HG03159 (cell line): Measurements from ENCODE around the gene LIN54.
"Not testable (repeated sequence)": the region's sequence is repeated elsewhere in the genome, so short reads cannot be mapped to it uniquely, and the experiment has no call there.

Experiments
- ATAC-seq: cut with Tn5 transposase; IDR thresholded peaks from one replicate; pipeline ENCODE4 v1.9.1; 2021; ENCODE audit warnings: mild to moderate bottlenecking, moderate library complexity; ENCODE audit not compliant: unreplicated experiment

The LIN54 gene

GRCh38 chr4:82951196-82951595 lies 59.4 kb downstream of the LIN54 start:
- ATAC-seq = no peak

GRCh38 chr4:82948647-82949204 lies 61.9 kb downstream of the LIN54 start:
- no peak for ATAC-seq

DNA sequence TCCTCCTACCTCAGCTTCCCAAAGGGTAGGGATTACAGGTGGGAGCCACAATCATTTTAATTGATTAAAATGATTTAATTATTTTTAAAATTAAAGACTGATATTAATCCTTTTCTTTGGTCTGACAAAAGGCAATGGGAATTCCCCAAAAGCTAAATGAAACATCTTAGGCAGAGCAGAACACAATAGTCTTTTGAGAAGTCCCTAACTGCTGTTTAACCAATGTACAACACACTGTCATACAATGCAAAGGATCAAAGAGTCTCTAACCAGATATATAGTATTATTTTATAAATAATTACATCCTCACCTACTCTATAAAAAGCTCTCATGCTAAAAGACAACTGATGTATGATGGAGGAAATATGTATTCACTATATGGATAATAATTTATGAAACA lies 63.1 kb downstream of the LIN54 start:
- no peak for ATAC-seq

DNA sequence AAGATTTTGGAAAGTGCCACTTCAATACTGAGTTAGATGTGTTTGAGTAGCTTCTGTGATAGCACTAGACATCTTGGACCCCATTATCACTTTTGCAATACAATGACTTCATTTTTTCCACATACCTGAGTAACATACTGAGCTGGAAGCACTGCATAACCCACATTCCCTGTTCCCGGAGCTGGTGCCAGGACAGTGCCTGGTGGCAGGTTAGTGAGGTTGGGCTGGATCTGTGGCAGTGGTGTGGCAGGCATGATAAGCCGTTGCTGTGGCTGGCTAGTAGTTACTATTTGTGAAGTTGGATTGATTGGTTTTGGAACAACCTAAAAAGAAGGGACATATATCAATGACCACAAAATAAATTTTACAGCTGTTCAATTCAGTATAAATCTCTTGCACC lies 71.2 kb downstream of the LIN54 start:
- ATAC-seq = no peak

GRCh38 chr4:82934441-82934840 lies 76.2 kb downstream of the LIN54 start:
- ATAC-seq = no peak

DNA sequence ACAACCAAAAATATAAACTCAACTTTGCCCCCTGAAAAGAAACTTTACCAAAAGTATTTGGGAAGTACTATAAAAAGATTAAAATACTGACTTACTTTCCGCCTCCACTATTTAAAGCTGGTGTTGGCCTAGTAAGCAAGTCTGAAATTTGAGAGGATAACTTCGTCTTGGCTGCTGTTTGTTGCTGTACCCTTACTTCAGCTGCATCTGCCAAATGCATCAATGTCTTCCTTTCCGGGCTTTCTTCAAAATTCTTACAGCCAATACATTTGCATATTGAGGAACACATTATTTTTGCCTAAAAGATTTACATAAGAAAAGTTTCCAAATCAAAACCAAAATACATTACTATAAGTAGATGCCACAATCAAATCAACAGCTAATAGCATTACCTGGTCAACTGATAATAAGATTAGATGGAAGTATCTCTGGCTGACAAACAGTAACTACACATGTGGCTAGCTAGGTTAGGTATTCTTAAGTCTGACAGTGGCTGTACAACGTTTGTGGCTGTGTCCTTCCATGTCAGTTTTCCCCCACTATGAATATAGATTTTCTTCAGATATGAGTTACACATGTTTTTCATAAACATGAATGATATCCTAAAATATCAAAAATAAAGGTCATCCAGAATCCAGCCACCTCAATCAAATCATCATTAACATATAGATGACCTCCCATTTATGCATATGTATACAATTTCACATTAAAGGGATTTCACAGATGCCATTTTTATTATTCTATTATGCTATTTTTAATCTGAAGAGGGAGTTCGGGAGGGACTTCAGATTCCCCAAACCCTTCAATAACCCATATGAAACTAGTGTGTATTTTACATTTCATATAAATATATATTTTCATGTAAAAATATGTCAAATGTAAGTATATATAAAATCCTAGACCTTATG lies 79.5 kb downstream of the LIN54 start:
- ATAC-seq = no peak

DNA sequence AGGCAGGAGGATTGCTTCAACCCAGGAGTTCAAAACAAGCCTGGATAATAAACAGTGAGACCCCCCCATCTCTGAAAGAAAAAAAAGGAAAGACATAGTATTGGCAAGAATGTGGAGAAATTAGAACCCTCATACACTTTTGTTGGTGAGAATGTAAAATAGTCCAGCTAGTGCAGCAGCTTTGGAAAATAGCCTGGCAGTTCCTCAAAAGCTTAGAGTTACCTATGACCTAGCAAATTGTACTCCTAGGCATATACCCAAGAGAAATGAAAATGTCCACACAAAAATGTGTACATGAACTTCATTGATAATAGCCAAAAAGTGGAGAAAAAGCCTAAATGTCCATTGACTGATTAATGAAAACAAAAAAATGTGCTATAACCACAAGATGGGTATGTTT lies 88.8 kb downstream of the LIN54 start:
- ATAC-seq = no peak

DNA sequence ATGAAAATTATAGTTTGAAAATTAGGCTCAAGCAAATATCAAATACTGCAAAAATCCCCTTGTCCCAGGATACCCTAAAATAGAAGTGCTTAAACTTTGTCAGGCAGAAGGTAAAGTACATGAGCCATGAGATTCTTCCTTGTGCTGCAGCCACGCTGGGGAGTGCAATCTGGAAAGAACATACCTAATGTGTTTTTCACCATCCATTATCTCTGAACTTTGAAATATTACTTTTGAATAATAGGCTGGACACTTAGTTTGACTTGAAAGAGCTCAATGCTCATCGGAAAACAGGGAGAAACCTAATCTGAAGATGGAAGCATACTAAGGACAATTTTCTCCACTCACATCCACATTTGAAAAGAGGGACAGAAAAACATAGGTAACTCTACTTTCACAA lies 91.2 kb downstream of the LIN54 start:
- no peak for ATAC-seq

DNA sequence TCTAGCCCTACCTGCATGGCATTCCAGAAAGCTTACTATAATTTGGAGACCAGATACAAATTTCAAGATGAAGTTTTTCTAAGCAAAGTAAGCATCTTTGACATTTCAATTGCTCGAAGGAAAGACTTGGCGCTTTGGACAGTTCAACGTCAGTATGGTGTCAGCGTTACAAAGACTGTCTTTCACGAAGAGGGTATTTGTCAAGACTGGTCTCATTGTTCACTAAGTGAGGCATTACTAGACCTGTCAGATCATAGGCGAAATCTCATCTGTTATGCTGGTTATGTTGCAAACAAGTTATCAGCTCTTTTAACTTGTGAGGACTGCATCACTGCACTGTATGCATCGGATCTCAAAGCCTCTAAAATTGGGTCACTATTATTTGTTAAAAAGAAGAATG lies 92.5 kb downstream of the LIN54 start:
- ATAC-seq = no peak

- ATAC-seq = not testable (repeated sequence)
These were observed 96.7 kb downstream of the LIN54 start for GRCh38 chr4:82913968-82914367.

- no peak for ATAC-seq
These were observed 97.3 kb downstream of the LIN54 start for GRCh38 chr4:82913305-82913704.

DNA sequence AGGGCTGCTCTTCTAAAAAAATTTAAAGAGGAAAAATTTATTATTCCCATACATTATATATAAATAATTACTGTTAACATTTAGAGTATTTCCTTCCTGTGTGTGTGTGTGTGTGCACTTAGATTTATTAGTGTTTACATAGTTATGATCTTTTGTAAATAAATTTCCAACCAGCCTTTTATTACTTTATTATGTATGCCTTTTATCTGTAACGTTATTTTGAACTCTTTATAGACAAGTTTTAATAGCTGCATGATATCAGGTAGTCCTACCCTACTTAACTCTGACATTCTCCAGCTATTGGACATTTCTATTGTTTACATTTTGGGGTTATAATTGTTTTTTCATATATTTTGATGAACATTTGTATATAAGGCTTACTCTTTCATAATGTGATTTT lies 101.3 kb downstream of the LIN54 start:
- ATAC-seq = no peak

- ATAC-seq = peak; percentile 46
These were observed 104.2 kb downstream of the LIN54 start for GRCh38 chr4:82906469-82906868.

DNA sequence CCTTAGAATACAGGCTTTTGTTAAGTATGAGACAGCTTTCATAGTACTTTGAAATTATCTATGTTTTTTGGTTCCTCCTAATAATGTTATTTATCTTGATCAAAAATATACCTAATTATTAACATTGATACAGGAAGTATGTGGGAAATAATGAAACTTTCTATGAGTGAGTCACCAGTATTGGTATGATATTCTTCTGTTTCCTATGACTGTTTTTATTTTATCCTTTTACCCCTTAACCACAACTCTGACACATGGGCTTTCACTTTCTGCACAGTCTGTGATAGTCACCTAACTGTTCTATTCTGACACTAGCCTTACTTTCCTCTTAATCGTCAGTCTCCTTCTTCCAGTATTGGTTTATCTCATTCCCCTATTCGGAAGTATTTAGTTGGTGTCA lies 105.4 kb downstream of the LIN54 start:
- ATAC-seq = peak; percentile 56

DNA sequence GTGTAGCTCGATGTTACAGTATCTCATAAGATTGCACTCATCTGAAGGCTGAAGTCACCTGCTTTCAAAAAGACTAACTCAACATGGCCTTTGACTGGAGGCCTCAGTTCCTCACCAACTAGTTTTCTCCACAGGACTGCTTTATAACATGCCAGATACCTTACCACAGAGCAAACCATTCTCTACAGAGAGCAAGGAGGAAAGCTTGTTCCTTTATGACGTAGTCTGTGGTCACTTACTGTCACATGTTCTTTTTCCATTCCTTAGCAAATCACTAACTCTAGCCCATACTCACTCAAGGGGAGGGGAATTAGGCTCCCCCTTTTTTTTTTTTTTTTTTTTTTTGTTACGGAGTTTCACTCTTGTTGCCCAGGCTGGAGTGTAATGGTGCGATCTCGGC lies 106.9 kb downstream of the LIN54 start:
- ATAC-seq = no peak

DNA sequence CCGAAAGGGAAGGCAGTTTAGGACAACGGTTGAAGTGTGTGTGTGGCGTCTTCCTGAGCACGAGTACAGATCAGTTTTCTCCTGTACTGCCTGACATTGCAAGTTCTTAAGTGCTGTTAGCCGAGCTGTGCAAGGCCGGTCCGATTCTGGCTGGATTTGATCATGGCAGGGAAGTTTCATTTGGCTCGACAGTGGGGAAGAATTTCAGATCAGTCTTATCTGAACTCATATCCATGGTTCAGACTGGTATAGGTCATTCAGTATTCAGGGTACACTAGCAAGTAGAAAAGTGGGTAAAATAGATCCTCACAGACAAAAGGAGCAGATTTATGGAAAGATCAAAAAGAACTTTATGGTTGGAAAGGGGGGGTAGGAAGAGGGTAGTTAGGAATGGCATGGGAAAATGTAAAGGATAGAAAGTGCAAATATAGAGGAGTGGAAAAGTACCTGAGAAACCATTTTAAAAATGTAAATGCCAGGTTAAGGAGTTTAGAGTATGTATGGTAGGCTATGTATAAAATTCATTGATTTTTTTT lies 109.4 kb downstream of the LIN54 start:
- ATAC-seq = no peak

- ATAC-seq = peak; percentile 90
These were observed 110.0 kb downstream of the LIN54 start, which contains the start of gene THAP9 for GRCh38 chr4:82900411-82901182. Gene THAP9, plus strand, starts transcription at chr4:82900735. Its CDS starts 68 bp downstream, at chr4:82900803.

GRCh38 chr4:82900066-82900410 lies 110.6 kb downstream of the LIN54 start:
- peak; percentile 11 for ATAC-seq

DNA sequence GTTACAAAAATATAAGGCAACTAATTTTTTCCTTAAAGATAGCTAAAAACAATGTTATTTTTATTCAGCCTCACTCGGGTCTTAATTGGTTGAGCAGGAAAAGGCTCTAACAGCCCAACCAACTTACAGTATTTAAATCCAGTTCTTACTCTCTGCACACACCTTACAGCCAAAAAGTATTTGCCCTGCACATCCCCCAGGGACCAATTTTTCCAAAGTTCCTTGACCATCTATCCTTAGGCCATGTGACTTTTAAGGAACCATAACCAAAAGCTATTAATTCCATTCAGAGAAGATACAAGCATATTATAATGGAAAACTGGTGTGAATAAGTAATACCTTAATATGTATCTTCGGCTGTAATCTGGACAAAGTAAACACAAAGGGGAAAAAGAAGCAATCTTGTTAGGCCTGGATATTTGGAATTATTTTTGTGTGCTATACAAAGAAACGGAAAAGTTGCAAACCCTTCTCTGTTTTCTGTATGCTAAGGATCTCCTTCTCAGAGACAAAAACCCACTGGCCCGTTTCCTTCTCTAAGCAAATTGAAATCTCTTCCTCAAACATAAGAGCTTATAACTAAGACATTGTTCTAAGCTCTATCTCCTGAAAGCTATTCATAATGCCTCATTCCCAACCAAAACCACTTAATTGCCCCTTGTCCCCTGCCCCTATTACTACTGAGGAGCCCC lies 111.1 kb downstream of the LIN54 start:
- ATAC-seq = no peak

DNA sequence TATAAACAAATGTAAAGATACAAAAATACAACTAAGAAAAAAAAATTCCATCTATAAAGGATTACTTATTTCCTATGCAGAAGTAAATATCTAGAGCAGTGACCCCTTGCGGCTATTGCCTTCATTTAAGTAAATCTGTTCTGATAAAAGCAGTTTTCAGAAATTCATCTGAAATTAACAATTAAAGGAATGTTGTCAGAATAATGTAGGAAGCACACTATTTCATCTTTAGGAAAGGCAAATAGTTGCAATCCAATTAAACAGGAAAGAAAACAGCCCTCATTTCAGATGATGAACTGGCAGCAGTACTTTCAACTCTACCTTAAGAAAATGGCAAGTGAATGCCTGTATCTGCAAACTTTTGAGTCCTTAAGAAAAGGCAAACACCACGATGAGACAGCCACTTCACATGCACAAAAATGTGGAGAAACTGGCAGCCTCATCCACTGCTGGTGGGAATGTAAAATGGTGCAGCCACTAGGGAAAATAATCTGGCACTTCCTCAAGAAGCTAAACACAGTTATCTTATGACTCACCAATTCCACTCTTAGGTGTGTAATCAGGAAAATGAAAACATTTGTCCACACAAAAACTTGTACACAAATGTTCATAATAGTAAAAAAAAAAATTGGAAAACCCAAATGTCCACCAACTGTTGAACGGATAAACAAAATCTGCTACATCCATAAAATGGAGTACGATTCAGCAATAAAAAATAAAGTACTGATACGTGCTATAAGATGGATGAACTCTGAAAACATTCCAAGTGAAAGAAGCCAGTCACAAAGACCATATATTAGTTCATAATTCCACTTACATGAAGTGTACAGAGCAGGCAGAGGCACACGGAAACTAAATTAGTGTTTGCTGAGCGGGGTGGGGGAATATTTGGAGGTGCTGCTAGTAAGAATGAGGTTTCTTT lies 112.0 kb downstream of the LIN54 start:
- ATAC-seq = no peak
